HL-60 (cell line): ENCODE data around the gene DLK2.
"Not testable (repeated sequence)": the region's sequence is repeated elsewhere in the genome, so short reads cannot be mapped to it uniquely, and the experiment has no call there.

Source experiments
- DNase-seq, 2 experiments: peaks; one replicate each; pipeline ENCODE4 v3.0.0-alpha.2; 2010 to 2020; ENCODE audit warnings: low read depth in 1 of 2, low spot score in 1 of 2
- H3K27ac ChIP-seq: fragments of 250-450 bp; sonication (Bioruptor Pico); replicated peaks from 2 replicates; pipeline ENCODE4 v1.5.1; 2020; ENCODE audit warnings: mild to moderate bottlenecking, moderate library complexity
- H3K27me3 ChIP-seq: fragments of 250-450 bp; sonication (Bioruptor Pico); 2 replicates; pipeline ENCODE4 v1.5.1; 2021; ENCODE audit warnings: mild to moderate bottlenecking, moderate library complexity; ENCODE audit not compliant: insufficient read depth, poor library complexity, severe bottlenecking
- H3K4me3 ChIP-seq: replicated peaks from 2 replicates; pipeline ENCODE4 v1.5.1; 2011; ENCODE audit warnings: mild to moderate bottlenecking, control low read depth, low read length; ENCODE audit not compliant: insufficient read depth
- GABPA ChIP-seq: IDR thresholded peaks from 2 replicates; pipeline ENCODE4 v1.6.1; 2012; ENCODE audit warnings: low read depth
- POLR2AphosphoS5 ChIP-seq: IDR thresholded peaks from 2 replicates; pipeline ENCODE4 v1.6.1; 2012; ENCODE audit warnings: low read depth
- SPI1 ChIP-seq: IDR thresholded peaks from 2 replicates; pipeline ENCODE4 v1.6.1; 2012; ENCODE audit warnings: low read depth, mild to moderate bottlenecking, borderline replicate concordance
- TF ChIP-seq, protein P1 (sequence below): IDR thresholded peaks from one replicate; pipeline ENCODE4 v1.5.1; 2011; ENCODE audit warnings: low read length, control low read depth, inconsistent platforms; ENCODE audit not compliant: insufficient read depth
- TF ChIP-seq, protein P2 (sequence below): IDR thresholded peaks from 2 replicates; pipeline ENCODE4 v1.6.1; 2012; ENCODE audit warnings: low read depth; ENCODE audit not compliant: insufficient replicate concordance

The DLK2 gene

GRCh38 chr6:43459535-43459934, 4.2 kb upstream of the DLK2 start:
- Histone ChIP-seq H3K27me3 (peaks cover 13% of the 10 kb centered on the region), H3K4me3 (no peak overlapping the region), H3K27ac (no peak overlapping the region)
- DNase-seq = no peak
- TF ChIP-seq SPI1 = no peak
- TF ChIP-seq, protein P1, sequence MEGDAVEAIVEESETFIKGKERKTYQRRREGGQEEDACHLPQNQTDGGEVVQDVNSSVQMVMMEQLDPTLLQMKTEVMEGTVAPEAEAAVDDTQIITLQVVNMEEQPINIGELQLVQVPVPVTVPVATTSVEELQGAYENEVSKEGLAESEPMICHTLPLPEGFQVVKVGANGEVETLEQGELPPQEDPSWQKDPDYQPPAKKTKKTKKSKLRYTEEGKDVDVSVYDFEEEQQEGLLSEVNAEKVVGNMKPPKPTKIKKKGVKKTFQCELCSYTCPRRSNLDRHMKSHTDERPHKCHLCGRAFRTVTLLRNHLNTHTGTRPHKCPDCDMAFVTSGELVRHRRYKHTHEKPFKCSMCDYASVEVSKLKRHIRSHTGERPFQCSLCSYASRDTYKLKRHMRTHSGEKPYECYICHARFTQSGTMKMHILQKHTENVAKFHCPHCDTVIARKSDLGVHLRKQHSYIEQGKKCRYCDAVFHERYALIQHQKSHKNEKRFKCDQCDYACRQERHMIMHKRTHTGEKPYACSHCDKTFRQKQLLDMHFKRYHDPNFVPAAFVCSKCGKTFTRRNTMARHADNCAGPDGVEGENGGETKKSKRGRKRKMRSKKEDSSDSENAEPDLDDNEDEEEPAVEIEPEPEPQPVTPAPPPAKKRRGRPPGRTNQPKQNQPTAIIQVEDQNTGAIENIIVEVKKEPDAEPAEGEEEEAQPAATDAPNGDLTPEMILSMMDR = no peak
- TF ChIP-seq, protein P2, sequence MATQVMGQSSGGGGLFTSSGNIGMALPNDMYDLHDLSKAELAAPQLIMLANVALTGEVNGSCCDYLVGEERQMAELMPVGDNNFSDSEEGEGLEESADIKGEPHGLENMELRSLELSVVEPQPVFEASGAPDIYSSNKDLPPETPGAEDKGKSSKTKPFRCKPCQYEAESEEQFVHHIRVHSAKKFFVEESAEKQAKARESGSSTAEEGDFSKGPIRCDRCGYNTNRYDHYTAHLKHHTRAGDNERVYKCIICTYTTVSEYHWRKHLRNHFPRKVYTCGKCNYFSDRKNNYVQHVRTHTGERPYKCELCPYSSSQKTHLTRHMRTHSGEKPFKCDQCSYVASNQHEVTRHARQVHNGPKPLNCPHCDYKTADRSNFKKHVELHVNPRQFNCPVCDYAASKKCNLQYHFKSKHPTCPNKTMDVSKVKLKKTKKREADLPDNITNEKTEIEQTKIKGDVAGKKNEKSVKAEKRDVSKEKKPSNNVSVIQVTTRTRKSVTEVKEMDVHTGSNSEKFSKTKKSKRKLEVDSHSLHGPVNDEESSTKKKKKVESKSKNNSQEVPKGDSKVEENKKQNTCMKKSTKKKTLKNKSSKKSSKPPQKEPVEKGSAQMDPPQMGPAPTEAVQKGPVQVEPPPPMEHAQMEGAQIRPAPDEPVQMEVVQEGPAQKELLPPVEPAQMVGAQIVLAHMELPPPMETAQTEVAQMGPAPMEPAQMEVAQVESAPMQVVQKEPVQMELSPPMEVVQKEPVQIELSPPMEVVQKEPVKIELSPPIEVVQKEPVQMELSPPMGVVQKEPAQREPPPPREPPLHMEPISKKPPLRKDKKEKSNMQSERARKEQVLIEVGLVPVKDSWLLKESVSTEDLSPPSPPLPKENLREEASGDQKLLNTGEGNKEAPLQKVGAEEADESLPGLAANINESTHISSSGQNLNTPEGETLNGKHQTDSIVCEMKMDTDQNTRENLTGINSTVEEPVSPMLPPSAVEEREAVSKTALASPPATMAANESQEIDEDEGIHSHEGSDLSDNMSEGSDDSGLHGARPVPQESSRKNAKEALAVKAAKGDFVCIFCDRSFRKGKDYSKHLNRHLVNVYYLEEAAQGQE = no peak
- no peak for TF ChIP-seq GABPA
- TF ChIP-seq POLR2AphosphoS5 = no peak

GRCh38 chr6:43458154-43458553, 2.8 kb upstream of the DLK2 start:
- H3K27me3 ChIP-seq = peaks cover 13% of the 10 kb centered on the region
- H3K4me3 ChIP-seq, H3K27ac ChIP-seq, DNase-seq: not testable (repeated sequence)

GRCh38 chr6:43457643-43458042, 2.3 kb upstream of the DLK2 start:
- H3K4me3 ChIP-seq = no peak overlapping the region
- no peak overlapping the region for H3K27ac ChIP-seq
- H3K27me3 ChIP-seq = peaks cover 13% of the 10 kb centered on the region
- no peak for DNase-seq
- TF ChIP-seq GABPA (no peak), POLR2AphosphoS5 (no peak), SPI1 (no peak)
- TF ChIP-seq, protein P1 = no peak
- TF ChIP-seq, protein P2 = no peak

- H3K27me3 ChIP-seq = peaks cover 13% of the 10 kb centered on the region
- H3K27ac ChIP-seq = no peak overlapping the region
- TF ChIP-seq, protein P1 = no peak
- TF ChIP-seq POLR2AphosphoS5 (no peak), GABPA (no peak)
- TF ChIP-seq, protein P2 = no peak
- H3K4me3 ChIP-seq = peak overlapping the region; percentile 55
- peak in 1 of 2 experiments; percentile 35 for DNase-seq
Observed at GRCh38 chr6:43454696-43455530, 435 bp downstream of the DLK2 start.
